Esophagus squamous epithelium (tissue), 4 donors: ENCODE data around the gene MTMR8.

Experiments
- CTCF ChIP-seq, 6 experiments: fragments of 450-650 bp in 4 of 6; fragments of 200-600 bp in 2 of 6; sonication (generic) in 2 of 6; IDR thresholded peaks; one replicate each; pipeline ENCODE4 v1.5.1; 2016 to 2019; ENCODE audit warnings: antibody characterized with exemption in 6 of 6, mild to moderate bottlenecking in 4 of 6, moderate library complexity in 4 of 6
- POLR2A ChIP-seq, 4 donors: fragments of 450-650 bp; IDR thresholded peaks; one replicate each; pipeline ENCODE4 v1.6.1; 2017; ENCODE audit warnings: antibody characterized with exemption in 4 of 4, mild to moderate bottlenecking in 4 of 4, moderate library complexity in 3 of 4

- no peak for TF ChIP-seq CTCF (IDR thresholded peaks at IDR 0.05)
- TF ChIP-seq POLR2A (IDR thresholded peaks at IDR 0.05) = no peak
Observed at GRCh38 chrX:64350521-64350920, 44.7 kb downstream of the MTMR8 start.
